HAP-1 (cell line): ENCODE measurements around the gene MAGEB17.
"Not testable (repeated sequence)": the region's sequence is repeated elsewhere in the genome, so short reads cannot be mapped to it uniquely, and the experiment has no call there.

ENCODE experiments used
- DNase-seq, 2 experiments: peaks; one replicate each; pipeline ENCODE4 v3.0.0-alpha.2; 2016 to 2020; ENCODE audit warnings: low spot score in 2 of 2
- H3K27me3 ChIP-seq: fragments of 250-450 bp; sonication (Bioruptor Pico); 2 replicates; pipeline ENCODE4 v1.5.1; 2020; ENCODE audit warnings: low read depth, mild to moderate bottlenecking, moderate library complexity
- H3K36me3 ChIP-seq: fragments of 250-450 bp; sonication (Bioruptor Pico); replicated peaks from 2 replicates; pipeline ENCODE4 v1.5.1; 2020; ENCODE audit warnings: mild to moderate bottlenecking
- H3K4me1 ChIP-seq: fragments of 250-450 bp; sonication (Bioruptor Pico); 2 replicates; pipeline ENCODE4 v1.5.1; 2020; ENCODE audit warnings: mild to moderate bottlenecking
- H3K4me3 ChIP-seq: fragments of 250-450 bp; sonication (Bioruptor Pico); 2 replicates; pipeline ENCODE4 v1.5.1; 2020; ENCODE audit warnings: mild to moderate bottlenecking, moderate library complexity
- H3K9me3 ChIP-seq: fragments of 250-450 bp; sonication (Bioruptor Pico); 2 replicates; pipeline ENCODE4 v1.5.1; 2020; ENCODE audit warnings: mild to moderate bottlenecking, moderate library complexity
- in situ Hi-C: fragments of 300-500 bp; cut with MboI; formaldehyde crosslinking; loops from 3 replicates; pipeline ENCODE4 v1.14.3; 2020; ENCODE audit warnings: low sequenced_read_pairs, inconsistent platforms, mixed read lengths

MAGEB17 gene

GRCh38 chrX:16171944-16172343 lies 4.7 kb downstream of the MAGEB17 start:
- Histone ChIP-seq H3K27me3 (no peaks in the 10 kb centered on the region; the same call in 1 of the 2 replicates), H3K36me3 (no peaks in the 10 kb centered on the region)
- in situ Hi-C loops = no loop called here

DNA sequence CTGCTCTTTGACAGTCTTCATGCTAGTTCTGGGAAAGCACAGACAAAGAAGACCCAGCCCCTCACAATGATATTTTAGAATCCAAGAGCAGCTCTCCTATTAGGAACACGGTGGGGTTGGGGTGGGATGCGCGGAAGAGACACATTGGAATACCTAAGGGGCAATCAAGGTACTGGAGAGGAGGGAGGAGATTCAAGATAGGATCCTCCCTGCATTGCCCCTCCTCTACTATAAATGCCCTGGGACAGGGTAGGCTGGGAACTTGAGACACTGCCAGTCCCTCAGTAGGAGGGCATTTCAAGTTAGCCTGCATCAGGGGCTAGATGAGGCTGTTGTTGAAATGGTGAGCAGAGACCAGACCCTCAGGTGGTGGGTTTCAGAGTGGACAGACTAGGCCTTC lies 5.1 kb downstream of the MAGEB17 start:
- DNase-seq = no peak
- H3K36me3 ChIP-seq = no peaks in the 10 kb centered on the region
- no peaks in the 10 kb centered on the region; the same call in 1 of the 2 replicates for H3K27me3 ChIP-seq
- H3K4me1 ChIP-seq = no peaks in the 10 kb centered on the region
- H3K4me3 ChIP-seq = no peak overlapping the region
- in situ Hi-C loops = no loop called here
- H3K9me3 ChIP-seq = no peaks in the 10 kb centered on the region

More at GRCh38 chrX:16171944-16172343, 4.7 kb downstream of the MAGEB17 start:
- H3K4me1 ChIP-seq = no peaks in the 10 kb centered on the region
- DNase-seq = no peak
- no peaks in the 10 kb centered on the region for H3K9me3 ChIP-seq
- H3K4me3 ChIP-seq = no peak overlapping the region

DNA sequence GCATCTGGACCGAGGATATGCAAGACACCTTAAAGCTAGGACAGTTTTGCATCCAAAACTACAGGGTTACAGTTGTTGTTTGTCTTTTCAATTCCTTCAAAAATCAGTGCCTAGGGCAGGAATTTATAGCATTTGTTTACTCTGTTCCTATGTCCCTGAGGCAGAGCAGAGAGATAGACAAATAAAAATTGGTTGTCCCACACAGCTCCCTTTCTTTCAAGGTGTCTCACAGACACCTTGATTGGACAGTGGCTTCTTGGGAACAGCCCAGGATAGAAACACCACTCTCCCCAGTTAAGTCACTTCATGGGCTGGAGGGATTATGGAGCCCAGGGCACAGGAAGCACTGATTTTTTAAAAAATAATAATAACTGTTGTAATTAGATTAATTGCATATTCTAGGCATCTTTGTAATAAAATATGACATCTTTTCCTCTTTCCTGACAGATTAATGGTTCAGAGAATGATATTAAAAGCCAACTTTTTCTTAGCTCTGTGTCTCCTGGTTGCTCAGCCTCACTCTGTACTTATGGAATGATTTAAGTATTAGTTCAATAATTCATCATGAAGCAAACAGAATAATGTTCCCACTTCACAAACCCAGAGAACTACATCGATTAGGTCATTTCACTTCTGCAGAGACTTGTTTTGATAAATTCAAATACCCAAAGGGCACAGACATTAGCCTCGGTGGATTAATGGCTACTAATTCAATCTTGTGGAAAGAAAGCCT lies 8.2 kb downstream of the MAGEB17 start:
- Histone ChIP-seq H3K36me3 (no peaks in the 10 kb centered on the region), H3K9me3 (no peaks in the 10 kb centered on the region), H3K4me3 (no peak overlapping the region), H3K4me1 (peaks cover 8% of the 10 kb centered on the region; the same call in 1 of the 2 replicates), H3K27me3 (no peaks in the 10 kb centered on the region; the same call in 1 of the 2 replicates)
- no peak for DNase-seq
- in situ Hi-C loops = no loop called here

DNA sequence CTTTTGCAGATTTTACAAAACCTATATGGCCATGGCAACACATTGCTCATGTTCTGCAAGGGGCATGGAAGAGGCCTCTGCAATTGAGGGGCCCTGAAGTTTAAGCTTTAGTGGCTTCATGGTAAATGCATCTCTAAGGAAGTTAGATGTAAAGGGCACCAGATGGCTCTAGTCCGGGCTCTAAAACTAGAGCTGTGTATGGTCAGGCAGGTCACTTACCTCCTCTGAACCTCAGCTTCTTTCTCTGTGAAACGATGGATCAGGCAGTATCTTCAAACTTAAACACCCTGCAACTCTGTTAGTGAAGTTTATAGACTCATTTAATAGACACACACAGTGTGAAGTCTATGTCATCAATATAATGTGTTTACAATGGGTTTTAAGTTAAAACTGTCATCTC lies 10.0 kb downstream of the MAGEB17 start:
- Histone ChIP-seq H3K36me3 (no peaks in the 10 kb centered on the region), H3K9me3 (no peaks in the 10 kb centered on the region), H3K4me1 (peaks cover 8% of the 10 kb centered on the region; the same call in 1 of the 2 replicates), H3K27me3 (no peaks in the 10 kb centered on the region; the same call in 1 of the 2 replicates), H3K4me3 (no peak overlapping the region)
- no peak for DNase-seq
- in situ Hi-C loops = no loop called here

- H3K9me3 ChIP-seq, H3K27me3 ChIP-seq, in situ Hi-C loops, H3K36me3 ChIP-seq, H3K4me3 ChIP-seq, H3K4me1 ChIP-seq, DNase-seq: not testable (repeated sequence)
Observed at GRCh38 chrX:16183843-16184242, 16.6 kb downstream of the MAGEB17 start.

DNA sequence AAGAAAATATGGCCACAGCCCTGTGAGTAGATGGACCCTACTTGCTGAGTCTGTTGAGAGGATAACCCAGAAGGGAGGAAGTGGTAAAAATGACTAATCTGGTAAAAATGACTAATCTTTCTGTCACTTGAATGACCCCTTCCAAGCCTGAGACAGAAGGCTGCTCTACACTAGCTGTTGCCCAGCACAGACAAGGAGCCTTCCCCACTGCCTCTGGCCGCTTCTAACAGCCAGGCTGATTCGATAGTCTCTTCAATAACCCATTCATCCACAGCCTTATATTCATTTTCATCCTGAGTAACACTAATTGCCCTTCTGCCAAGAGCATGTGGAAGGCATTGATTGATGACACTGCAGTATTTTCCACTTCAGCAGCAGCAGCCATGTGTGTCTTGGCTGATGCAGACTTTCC lies 18.4 kb downstream of the MAGEB17 start:
- DNase-seq = no peak
- Histone ChIP-seq H3K4me3 (no peak overlapping the region), H3K9me3 (no peaks in the 10 kb centered on the region), H3K36me3 (no peaks in the 10 kb centered on the region), H3K27me3 (no peaks in the 10 kb centered on the region), H3K4me1 (no peaks in the 10 kb centered on the region)
- in situ Hi-C loops = no loop called here

- Histone ChIP-seq H3K9me3 (no peaks in the 10 kb centered on the region), H3K36me3 (no peaks in the 10 kb centered on the region), H3K4me3 (no peak overlapping the region), H3K27me3 (no peaks in the 10 kb centered on the region), H3K4me1 (peaks cover 7% of the 10 kb centered on the region)
- in situ Hi-C loops = no loop called here
- DNase-seq = no peak
Observed at GRCh38 chrX:16186380-16187007, 19.2 kb downstream of the MAGEB17 start.

DNA sequence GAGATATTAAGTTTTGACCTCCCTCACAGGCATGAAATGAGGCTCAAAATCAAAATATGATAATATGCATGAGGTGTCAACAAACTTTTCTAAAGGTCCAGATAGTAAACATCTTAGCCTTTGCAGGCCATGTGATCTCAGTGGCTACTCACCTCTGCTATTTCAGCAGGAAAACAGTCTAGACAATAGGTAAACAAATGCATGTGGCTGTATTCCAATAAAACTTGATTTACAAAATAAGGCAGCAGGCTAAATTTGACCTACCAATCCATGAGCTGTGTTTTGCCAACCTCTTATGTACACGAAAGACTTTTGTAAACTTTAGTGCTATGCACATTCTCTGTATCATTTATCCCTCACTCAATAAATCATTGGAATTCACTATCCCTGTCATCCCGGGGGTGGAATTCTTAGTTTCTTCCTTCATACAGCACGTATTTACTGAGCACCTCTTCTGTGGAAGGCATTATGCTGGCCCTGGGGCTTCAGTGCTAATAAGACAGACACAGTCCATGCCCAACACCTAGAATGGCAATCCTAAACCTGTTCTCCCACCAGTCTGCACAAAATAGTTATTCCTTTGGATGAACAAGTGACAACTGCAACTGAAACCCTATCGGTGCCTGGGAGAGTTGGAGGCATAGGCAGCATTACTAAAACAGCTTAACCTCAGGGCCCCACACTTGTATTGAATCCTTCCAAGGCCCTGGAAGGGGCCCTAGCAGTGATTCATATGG lies 19.9 kb downstream of the MAGEB17 start:
- no peak overlapping the region for H3K4me3 ChIP-seq
- DNase-seq = no peak
- no peaks in the 10 kb centered on the region for H3K9me3 ChIP-seq
- H3K4me1 ChIP-seq = peaks cover 7% of the 10 kb centered on the region
- no peaks in the 10 kb centered on the region for H3K27me3 ChIP-seq
- in situ Hi-C loops = no loop called here
- no peaks in the 10 kb centered on the region for H3K36me3 ChIP-seq

DNA sequence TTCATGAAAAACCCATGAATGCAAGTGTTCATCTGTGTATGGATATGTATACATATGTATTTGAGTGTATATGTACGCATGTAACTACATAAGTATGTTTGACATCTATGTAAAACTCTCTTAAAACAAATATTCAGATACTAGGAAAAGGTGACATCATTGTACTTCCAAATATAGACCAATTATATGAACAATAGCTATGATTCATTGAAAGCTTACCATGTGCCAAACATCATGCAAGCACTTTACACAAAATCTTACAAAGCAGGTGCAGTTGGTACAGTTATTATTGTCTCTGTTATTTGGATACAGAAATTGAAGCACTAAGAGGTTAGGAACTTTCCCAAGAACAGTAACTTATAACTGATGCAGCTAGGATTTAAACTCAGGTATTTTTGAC lies 21.4 kb downstream of the MAGEB17 start:
- Histone ChIP-seq H3K36me3 (no peaks in the 10 kb centered on the region), H3K4me1 (peaks cover 7% of the 10 kb centered on the region), H3K9me3 (no peaks in the 10 kb centered on the region), H3K4me3 (no peak overlapping the region), H3K27me3 (no peaks in the 10 kb centered on the region)
- in situ Hi-C loops = no loop called here
- DNase-seq = no peak

- Histone ChIP-seq H3K9me3 (no peaks in the 10 kb centered on the region), H3K4me1 (peaks cover 7% of the 10 kb centered on the region), H3K36me3 (no peaks in the 10 kb centered on the region), H3K27me3 (no peaks in the 10 kb centered on the region), H3K4me3 (no peak overlapping the region)
- in situ Hi-C loops = no loop called here
- no peak for DNase-seq
Observed at GRCh38 chrX:16191605-16192004, 24.3 kb downstream of the MAGEB17 start.

DNA sequence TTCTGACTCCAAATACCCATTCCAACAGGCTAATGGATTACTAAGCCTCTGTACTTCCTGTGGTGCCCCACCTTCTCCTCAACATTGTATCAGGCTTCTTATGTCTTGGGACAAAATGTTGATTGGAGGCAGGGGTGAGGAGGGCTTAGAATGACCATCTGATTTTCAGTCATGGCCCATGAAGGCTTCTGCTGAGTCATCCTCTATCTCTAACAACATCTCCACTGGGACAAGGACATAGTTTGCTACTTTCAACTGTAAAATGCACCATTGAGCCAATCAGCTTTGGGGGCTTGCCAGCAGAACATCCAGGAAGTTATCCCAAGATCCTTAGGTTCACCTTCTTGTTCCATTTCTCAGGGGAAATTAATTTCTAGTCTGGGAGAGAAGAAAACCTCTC lies 29.5 kb downstream of the MAGEB17 start:
- no peak for DNase-seq
- 0 out of 2 replicates have a peak, but pooled peaks cover 6% of the 10 kb centered on the region for H3K27me3 ChIP-seq
- H3K36me3 ChIP-seq = no peaks in the 10 kb centered on the region
- H3K9me3 ChIP-seq = no peaks in the 10 kb centered on the region
- H3K4me1 ChIP-seq = no peaks in the 10 kb centered on the region
- in situ Hi-C loops = no loop called here
- H3K4me3 ChIP-seq = no peak overlapping the region

- Histone ChIP-seq H3K4me1 (no peaks in the 10 kb centered on the region), H3K4me3 (no peak overlapping the region), H3K36me3 (no peaks in the 10 kb centered on the region), H3K9me3 (no peaks in the 10 kb centered on the region), H3K27me3 (0 out of 2 replicates have a peak, but pooled peaks cover 6% of the 10 kb centered on the region)
- in situ Hi-C loops = no loop called here
- no peak for DNase-seq
Observed at GRCh38 chrX:16199343-16199742, 32.1 kb downstream of the MAGEB17 start.

GRCh38 chrX:16202943-16203342 lies 35.7 kb downstream of the MAGEB17 start:
- in situ Hi-C loops = no loop called here
- Histone ChIP-seq H3K9me3 (no peaks in the 10 kb centered on the region), H3K36me3 (no peaks in the 10 kb centered on the region), H3K27me3 (0 out of 2 replicates have a peak, but pooled peaks cover 6% of the 10 kb centered on the region), H3K4me3 (no peak overlapping the region), H3K4me1 (no peaks in the 10 kb centered on the region)
- no peak for DNase-seq

GRCh38 chrX:16204538-16204937 lies 37.3 kb downstream of the MAGEB17 start:
- no peaks in the 10 kb centered on the region for H3K4me1 ChIP-seq
- DNase-seq = no peak
- no peaks in the 10 kb centered on the region for H3K9me3 ChIP-seq
- H3K27me3 ChIP-seq = no peaks in the 10 kb centered on the region
- H3K4me3 ChIP-seq = no peak overlapping the region
- H3K36me3 ChIP-seq = no peaks in the 10 kb centered on the region
- in situ Hi-C loops = no loop called here
